Measurements from ENCODE around the gene PIK3CA.
"Not testable (repeated sequence)": the region's sequence is repeated elsewhere in the genome, so short reads cannot be mapped to it uniquely, and the experiment has no call there.

The PIK3CA gene

DNA sequence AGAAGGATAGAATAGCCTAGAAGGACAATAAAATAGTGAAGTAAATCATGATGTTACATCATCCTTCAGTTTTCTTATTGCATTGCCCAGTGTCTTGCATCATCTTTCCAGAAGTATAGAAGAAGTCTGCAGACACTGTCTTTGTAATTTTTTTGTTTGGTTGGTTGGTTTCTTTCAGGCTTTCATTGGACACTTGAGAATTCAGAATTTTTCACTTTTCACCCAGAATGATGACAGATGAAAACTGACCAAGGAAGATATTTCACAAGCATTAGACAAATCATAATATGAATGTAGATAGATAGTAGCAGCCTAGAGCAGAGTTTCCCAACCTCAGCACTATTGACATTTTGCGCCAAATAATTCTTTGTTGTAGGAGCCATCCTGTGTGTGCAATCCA lies 67.4 kb downstream of the PIK3CA start:
- not testable (repeated sequence) for DNase-seq

DNA sequence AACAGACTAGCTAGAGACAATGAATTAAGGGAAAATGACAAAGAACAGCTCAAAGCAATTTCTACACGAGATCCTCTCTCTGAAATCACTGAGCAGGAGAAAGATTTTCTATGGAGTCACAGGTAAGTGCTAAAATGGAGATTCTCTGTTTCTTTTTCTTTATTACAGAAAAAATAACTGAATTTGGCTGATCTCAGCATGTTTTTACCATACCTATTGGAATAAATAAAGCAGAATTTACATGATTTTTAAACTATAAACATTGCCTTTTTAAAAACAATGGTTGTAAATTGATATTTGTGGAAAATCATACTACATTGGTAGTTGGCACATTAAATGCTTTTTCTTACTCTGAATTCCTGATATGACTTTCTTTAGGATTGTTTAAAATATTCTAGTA lies 70.1 kb downstream of the PIK3CA start:
- not testable (repeated sequence) for DNase-seq

DNA sequence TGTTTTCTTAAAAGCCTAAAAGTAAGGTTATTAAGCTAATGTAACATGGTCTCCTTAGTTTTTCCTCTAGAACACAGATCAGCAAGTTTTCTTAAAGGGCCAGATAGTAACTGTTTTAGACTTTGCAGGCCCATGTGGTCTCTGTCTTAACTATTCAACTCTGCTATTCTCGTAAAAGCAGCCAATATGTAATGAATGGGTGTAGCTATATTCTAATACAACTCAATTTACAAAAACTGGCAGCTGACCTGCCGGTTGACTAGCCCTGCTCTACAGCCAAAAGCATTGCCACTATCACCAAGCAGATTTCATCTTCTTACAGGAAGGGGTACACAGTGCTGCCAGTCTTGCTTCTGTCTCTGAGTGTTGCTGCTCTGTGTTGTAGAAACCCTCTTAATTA lies 75.4 kb downstream of the PIK3CA start:
- no peak for DNase-seq

DNA sequence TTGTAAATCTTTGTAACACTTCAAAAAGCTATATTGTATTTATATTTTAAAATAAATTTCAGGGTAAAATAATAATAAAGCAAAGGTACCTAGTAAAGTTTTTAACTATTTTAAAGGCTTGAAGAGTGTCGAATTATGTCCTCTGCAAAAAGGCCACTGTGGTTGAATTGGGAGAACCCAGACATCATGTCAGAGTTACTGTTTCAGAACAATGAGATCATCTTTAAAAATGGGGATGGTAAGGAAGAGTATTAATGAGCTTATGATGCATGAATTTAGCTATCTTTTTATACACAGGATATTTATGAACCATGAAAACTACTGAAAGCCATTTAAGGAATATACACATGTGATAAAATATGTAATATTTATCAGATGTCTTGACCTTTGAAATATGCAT lies 76.4 kb downstream of the PIK3CA start:
- DNase-seq = no peak

DNA sequence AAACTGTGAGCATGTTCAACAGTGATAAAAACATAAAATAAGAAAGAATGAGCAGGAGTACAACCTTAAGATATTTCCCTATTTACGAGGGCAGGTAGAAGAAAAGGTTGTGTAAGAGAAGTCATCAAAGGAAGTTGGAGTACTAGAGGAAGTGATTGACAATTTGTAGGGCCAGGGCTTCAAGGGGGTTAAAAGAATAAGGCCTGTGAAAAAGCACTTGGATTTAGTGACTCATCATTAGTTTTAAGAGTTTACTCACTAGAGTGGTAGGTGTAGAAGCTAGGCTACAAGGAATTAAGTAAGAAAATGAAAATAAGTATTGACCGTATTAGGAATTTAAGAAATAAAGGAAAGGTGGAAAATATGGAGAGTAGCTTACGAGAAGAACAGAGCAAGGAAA lies 79.2 kb downstream of the PIK3CA start:
- DNase-seq = no peak

DNA sequence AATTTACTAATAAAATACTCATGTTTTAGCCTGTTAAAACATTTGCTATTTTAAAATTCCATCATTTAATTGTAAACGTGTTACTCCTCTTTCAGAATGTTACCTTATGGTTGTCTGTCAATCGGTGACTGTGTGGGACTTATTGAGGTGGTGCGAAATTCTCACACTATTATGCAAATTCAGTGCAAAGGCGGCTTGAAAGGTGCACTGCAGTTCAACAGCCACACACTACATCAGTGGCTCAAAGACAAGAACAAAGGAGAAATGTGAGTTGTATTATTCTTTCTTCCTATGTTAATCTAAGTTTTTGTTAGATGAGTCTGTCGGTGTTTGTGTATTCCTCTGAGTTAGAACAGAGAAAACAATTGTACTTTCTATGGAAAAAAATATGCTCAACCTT lies 81.0 kb downstream of the PIK3CA start:
- DNase-seq = no peak

DNA sequence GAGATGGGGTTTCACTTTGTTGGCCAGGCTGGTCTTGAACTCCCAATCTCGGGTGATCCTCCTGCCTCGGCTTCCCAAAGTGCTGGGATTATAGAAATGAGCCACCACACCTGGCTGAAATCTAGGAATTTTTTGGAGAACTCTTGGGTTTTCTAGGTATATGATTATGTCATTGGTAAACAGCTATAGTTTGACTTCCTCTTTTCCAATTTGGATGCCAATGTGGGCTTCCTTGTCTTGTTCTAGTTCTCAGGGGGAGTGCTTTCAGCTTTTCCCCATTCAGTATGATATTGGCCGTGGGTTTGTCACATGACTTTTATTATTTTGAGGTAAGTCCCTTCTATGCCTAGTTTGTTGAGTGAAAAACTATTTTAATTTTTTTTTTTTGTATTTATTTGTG lies 84.9 kb downstream of the PIK3CA start:
- DNase-seq = no peak

DNA sequence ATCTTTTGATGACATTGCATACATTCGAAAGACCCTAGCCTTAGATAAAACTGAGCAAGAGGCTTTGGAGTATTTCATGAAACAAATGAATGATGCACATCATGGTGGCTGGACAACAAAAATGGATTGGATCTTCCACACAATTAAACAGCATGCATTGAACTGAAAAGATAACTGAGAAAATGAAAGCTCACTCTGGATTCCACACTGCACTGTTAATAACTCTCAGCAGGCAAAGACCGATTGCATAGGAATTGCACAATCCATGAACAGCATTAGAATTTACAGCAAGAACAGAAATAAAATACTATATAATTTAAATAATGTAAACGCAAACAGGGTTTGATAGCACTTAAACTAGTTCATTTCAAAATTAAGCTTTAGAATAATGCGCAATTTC lies 86.0 kb downstream of the PIK3CA start:
- DNase-seq = no peak

DNA sequence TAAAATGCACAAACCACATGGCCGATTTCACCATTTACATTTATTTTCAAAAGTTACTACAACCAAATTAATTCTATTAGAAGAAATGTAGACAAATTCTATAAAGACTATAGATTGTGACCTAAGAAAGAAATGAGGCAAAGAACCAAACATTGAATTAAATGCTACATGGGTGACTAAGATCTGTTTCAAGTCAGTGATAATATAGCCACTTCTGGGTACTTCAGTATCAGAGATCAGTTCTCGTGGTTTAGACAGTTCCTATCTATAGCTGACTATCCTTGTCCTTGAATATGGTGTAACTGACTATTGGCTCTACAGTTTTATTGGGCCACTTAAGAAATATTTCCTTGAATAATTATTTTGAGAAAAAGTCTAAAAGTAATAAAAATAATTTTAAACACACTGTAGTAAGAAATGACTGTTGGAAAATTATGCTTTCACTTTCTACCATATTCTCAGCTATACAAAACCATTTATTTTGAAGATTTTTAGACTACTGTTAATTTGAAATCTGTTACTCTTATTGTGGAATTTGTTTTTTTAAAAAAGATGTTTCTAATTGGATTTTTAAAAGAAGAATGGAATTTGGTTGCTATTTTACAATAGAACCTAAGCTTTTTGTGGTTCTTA lies 88.6 kb downstream of the PIK3CA start:
- no peak for DNase-seq

DNA sequence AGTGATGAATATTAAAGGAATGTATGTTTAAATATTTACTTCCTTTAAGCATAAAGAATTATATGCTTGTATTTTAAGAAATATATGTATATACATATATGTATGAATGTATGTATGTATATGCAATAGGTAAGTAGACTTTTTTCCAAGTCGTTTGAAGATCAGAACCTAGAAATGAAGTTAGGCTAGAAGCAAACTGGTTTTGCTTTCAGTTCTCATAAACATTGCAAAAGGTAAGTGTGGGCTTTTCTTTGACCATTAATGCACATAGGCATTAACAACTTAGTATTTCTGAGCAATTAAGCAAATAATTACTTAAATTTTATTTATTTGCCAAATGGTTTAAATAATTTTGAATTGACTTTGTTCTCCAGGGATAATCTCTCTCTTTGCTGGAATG lies 92.1 kb downstream of the PIK3CA start:
- DNase-seq = not testable (repeated sequence)

DNA sequence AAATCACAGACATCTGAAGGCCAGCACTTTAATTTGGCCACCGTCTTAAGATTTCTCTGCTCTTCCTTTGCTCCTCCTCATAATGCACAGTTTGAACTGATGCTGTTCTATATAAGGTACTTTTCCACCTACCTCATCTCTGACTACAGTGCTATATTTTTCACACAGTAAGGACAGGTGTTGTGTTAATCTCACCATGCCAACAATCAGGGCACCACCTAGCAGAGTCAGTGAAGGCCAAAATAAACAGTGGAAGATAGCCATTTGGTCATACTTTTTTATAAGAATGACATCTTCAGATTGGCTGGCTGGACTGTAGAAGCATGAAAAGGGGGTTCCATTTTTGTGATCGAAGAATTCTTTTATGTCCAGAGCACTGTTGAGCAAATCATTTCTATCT lies 94.7 kb downstream of the PIK3CA start:
- not testable (repeated sequence) for DNase-seq

DNA sequence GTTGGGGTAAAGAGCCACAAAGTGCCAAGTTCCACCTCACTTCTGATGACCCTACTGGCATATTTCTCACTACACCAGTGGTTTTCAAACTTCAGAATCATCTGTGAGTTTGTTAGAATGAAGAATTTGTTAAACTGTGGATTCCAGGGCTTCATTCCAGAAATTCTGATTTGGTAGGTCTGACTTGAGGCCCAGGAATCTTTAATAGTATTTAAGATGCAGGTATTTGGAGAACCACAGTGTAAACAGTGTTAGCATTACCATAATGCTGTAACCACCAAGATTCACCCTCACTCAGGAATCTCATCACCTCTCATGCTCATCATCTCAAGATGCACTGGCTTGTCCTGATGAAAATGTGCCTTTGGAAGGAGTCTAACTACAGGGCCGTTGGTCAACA lies 96.7 kb downstream of the PIK3CA start:
- DNase-seq = no peak

DNA sequence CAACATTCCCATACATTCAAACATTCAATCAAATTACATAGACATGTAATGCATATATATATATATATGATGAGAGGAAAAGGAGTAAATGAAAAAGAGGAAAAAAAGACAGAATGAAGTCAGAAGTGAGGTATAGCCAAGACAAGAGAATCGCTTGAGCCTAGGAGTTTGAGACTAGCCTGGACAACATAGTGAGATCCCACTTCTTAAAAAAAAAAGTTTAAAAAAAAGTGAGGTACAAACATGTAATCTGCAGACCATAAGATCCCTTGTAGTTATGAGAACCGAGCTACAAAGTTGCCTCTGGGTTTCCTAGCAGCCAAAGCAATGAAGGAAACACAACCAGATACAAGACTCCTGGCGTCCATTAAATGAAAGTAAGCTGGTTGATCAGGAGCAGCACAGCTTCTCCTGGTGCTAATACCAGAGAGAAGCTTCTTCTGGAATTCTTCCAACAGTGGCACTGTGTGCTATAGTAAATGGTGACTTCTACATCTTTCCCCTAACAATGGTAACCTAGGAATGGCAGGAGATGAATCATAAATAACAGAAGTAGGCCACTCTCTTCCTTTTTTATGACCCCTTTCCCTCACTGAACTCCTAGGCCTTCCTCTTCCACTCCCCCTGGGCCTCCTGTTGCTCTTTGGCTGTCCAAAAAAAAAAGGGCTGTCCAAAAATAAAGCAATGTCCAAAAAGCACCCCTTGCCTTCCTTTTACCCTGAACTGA lies 99.3 kb downstream of the PIK3CA start:
- DNase-seq = no peak

DNA sequence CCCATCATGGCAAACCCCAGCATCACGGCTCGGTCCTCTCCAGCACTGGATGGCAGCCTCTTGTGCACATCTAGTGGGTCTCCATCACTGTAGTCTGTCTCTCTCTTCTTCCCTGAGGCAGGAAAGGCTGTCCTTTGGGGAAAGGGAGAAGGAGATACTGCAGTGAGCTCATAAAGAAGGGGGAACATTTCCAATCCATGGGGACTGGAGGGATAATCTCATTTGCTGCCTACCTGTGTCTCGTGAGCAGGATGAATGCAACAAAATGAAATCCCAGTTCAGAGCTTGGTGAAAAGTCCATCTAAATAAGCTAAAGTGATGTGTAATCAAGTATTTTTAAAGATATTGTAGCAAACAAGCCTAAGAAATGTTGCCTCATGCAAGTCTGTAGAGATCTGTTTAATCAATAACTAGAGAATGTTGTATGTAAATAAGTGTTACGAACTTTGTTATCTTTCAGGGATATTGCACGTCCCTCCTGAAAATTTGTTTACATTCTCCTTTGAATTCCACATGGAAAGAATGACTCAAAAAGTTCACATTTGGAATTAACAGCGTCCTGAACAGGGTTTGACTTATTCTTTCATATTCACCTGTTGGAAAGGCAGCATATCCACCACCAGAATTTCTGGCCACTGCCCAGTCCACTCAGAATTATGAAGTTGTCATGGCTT lies 102.8 kb downstream of the PIK3CA start, which contains the start of gene KCNMB3:
Gene KCNMB3, minus strand, starts transcription at position 312 of the 674 bp plus-strand sequence. Its CDS starts 124 bp downstream, at position 188.
- no peak for DNase-seq

DNA sequence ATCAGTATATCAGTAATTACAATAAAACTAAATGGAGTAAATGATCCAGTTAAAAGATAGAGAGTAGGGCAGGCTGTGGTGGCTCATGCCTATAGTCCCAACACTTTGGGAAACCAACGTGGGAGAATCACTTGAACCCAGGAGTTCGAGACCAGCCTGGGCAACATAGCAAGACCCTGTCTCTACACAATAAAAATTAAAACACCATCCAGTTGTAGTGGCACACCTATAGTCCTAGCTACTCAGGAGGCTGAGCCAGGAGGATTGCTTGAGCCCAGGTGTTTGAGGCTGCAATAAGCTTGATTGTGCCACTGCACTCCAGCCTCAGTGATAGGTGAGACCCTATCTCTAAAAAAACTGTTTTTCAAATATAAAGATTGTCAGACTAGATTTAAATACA lies 108.7 kb downstream of the PIK3CA start:
- DNase-seq = no peak

DNA sequence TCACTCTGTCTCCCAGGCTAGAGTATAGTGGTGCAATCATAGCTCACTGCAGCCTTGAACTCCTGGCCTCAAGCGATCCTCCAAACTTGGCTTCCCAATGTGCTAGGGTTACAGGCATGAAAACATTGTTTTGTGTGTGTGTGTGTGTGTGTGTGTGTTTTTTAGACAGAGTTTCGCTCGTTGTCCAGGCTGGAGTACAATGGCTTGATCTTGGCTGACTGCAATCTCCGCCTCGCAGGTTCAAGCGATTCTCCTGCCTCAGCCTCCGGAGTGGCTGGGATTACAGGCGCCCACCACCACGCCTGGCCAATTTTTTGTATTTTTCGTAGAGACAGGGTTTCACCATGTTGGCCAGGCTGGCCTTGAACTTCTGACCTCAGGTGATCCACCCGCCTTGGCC lies 109.6 kb downstream of the PIK3CA start:
- not testable (repeated sequence) for DNase-seq

DNA sequence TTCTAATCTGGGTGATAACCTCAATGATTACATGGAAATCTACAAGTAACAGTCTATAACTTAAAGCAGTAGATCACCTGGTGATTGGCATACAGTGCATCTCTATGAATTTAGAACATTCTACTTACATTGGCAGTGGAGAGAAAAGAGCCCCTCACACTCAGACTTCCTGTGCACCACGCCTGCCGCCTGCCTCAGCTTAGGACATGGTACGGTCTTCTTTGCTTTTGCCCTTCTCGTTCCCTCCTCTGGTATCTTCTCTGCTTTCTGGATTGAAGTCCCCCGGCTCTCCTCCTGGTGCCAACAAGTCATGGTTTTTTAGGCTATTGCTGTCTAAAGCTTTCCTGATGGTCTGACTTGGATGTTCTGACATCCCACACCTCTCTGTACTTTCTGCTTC lies 110.7 kb downstream of the PIK3CA start:
- no peak for DNase-seq

DNA sequence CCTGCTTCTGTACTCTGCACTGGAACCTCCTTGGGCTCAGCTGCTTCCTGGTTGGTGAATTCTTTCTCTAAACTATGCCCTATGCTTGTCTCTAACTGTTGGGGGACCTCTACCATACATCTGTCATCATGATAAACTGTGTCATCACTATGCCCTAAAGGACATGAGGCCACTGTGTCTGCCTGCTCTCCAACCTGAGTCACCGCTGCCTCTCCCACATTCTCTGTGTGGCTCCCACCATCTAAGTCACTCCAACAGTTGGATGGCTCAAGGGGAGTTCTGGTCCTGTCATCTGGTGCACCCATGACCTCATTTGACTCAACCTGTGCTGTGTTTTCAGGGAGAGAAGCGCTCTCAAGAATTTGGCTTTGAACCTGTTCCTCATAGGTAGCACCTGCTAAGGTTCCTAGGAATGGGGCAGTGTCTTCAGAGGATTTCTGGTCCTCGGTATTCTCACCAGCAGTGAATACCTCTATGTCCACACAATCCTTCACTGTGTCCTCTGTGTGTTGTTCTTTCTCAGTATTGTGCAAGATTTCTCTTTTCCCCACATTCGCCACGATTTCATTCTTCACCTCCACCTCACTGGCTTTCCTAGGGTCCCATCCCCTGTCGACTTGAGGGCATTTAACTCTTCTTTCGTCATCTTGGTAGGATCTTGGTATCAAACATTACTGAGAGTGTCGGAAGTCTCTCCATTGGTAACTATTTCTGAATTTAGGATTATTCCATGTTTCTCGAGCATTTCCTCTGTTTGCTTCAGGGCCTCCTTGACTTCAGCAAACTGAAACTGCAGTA lies 112.0 kb downstream of the PIK3CA start:
- DNase-seq = not testable (repeated sequence)

DNA sequence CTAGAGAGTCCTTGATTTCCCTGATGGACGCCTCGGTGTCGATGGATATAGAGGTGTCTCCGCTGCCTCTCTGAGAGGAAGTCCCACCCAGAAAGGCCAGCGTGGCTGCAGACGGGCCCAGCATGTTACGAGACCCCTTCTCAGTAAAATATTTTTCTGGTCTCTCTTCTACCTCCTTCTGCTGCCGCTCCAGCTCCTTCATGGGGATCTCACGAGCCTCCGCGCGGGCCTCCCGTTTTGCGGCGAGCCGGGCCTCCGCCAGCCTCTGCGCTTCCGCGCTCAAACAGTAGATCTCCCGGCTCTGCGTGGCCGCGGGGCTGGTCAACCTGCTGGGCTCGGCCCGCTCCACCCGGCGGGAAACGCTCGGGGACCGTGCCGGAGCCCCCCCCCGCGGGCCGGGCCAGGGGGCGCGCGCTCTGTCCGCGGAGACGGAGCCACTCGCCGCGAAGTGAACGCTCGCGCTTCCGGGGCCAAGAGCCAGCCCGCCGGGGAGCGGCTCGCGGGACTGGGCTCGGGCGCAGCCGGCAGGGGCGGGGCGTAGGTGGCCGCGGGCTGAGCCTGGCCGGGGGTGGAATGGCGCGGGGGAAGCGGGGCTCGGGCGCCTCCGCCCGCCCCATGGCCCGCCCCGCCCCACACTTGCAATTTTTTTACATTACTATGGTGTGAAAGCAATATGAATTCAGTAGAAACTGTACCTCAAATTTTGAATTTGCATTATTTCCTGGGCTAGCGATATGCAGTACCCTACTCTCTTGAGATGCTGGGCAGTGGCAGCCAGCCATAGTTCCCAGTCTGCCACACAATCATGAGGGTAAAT lies 113.0 kb downstream of the PIK3CA start:
- peak; percentile 84 for DNase-seq

DNA sequence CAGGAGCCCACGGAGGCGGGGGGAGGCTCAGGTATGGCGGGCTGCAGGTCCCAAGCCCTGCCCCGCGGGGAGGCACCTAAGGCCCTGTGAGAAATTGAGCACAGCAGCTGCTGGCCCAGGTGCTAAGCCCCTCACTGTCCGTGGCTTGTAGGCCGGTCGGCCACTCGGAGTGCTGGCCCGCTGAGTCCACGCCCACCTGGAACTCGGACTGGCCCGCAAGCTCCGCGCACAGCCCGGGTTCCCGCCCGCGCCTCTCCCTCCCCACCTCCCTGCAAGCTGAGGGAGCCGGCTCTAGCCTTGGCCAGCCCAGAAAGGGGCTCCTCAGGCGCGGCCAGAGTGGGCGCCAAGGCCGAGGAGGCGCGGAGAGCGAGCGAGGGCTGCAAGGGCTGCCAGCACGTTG lies 115.0 kb downstream of the PIK3CA start:
- no peak for DNase-seq

DNA sequence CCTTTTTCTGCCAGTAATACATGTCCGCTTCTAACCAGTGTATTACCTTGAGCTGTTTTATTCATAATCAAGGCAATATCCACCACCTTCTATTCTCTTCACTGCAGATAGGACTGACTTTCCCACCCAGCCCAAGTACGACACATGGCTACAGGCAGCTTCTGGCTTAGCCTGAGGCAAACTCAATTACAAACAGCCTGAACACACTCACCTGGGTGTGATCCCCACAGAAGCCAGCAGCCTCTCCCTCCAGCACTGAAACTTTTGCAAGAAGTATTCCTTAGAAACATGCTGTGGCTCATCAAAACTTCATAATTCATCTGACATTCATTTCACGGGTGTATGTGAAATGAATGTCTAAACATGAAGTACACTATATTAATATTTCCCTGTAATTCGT lies 116.3 kb downstream of the PIK3CA start:
- peak; percentile 8 for DNase-seq

DNA sequence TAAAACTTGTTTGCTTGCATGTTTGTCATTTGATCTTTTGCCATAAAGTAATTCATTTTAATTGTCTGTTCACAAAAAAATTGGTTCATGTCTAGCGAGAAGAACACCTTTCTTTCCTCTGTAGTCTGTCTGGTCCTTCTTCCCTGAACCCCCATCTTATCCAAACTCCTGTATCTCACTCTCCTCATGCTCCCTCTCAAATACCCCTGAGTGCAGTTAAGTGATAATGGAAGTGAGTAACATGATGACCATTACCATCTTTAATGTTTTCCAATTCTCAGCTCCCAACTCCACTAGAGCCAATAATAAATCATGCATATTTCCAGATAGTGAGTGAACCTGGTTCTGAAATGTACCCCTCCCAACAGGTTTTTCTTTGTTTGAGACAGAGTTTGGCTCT lies 116.9 kb downstream of the PIK3CA start:
- no peak for DNase-seq
